Posterior vena cava (tissue), 2 donors: ENCODE measurements around the gene UNCX. TPM values are rescaled to one million over a fixed set of nuclear protein-coding genes. Genes with fewer than 3 reads are reported as not detected.
"Not testable (repeated sequence)": the region's sequence is repeated elsewhere in the genome, so short reads cannot be mapped to it uniquely, and the experiment has no call there.

Experiments
- DNase-seq: peaks from one replicate; pipeline ENCODE4 v3.0.0-alpha.2; 2020; ENCODE audit warnings: low spot score
- intact Hi-C, 2 donors: fragments of 100-400 bp; cut with DNase I; formaldehyde crosslinking; loops; one replicate each; pipeline versions ENCODE4 v1.14.1 to v1.14.2; 2022 to 2023
- total RNA-seq, 2 donors: library from RNA; stranded (reverse); fragmentation: NEBNext Ultra II Directional; extraction: Animal tissue kit (Norgen Biotek cat#: 25700); gene quantifications; one replicate each; pipeline ENCODE4 v1.2.1, GENCODE V29; 2021
- donor health status: DM: yes; HTN: yes; CAD: no.
- donor health status: DM: yes; HTN: yes; CAD: no.

Gene UNCX
- total RNA-seq, 2 donors from 2014 or later = not detected

- intact Hi-C loops = no loop called here
- DNase-seq = no peak
These were observed 31.9 kb downstream of the UNCX start for GRCh38 chr7:1264345-1265280.

- DNase-seq = no peak
- intact Hi-C loops = no loop called here
These were observed 34.6 kb downstream of the UNCX start for GRCh38 chr7:1267016-1267900.

GRCh38 chr7:1268076-1268815 is 35.6 kb downstream of the UNCX start:
- DNase-seq = no peak
- intact Hi-C loops = no loop called here

GRCh38 chr7:1268866-1269265 is 36.2 kb downstream of the UNCX start:
- intact Hi-C loops = no loop called here
- DNase-seq = no peak

GRCh38 chr7:1269336-1269890 is 36.7 kb downstream of the UNCX start:
- DNase-seq = no peak
- intact Hi-C loops = no loop called here

GRCh38 chr7:1270181-1270580 is 37.5 kb downstream of the UNCX start:
- DNase-seq = no peak
- intact Hi-C loops = loop anchor here in 1 of 2 donors (1.0 kb wide), 1 partner anchor 24 kb away; no protein-coding TSS in a partner anchor

- no peak for DNase-seq
- intact Hi-C loops = no loop called here
These were observed 38.4 kb downstream of the UNCX start for GRCh38 chr7:1271046-1271445.

- no peak for DNase-seq
- intact Hi-C loops = no loop called here
These were observed 39.0 kb downstream of the UNCX start for GRCh38 chr7:1271656-1272055.

- DNase-seq, intact Hi-C loops: not testable (repeated sequence)
These were observed 39.5 kb downstream of the UNCX start for GRCh38 chr7:1272136-1272535.

GRCh38 chr7:1274121-1274875 is 41.6 kb downstream of the UNCX start:
- intact Hi-C loops = no loop called here
- no peak for DNase-seq

GRCh38 chr7:1274876-1275375 is 42.3 kb downstream of the UNCX start:
- intact Hi-C loops = no loop called here
- no peak for DNase-seq

GRCh38 chr7:1275451-1276381 is 43.0 kb downstream of the UNCX start:
- no peak for DNase-seq
- intact Hi-C loops = no loop called here

- intact Hi-C loops = no loop called here
- DNase-seq = no peak
These were observed 44.0 kb downstream of the UNCX start for GRCh38 chr7:1276626-1277175.

GRCh38 chr7:1278543-1278942 is 45.9 kb downstream of the UNCX start:
- no peak for DNase-seq
- intact Hi-C loops = no loop called here

GRCh38 chr7:1279041-1279440 is 46.4 kb downstream of the UNCX start:
- peak; percentile 68 for DNase-seq
- intact Hi-C loops = no loop called here

- DNase-seq, intact Hi-C loops: not testable (repeated sequence)
These were observed 47.2 kb downstream of the UNCX start for GRCh38 chr7:1279895-1280294.

- intact Hi-C loops = no loop called here
- no peak for DNase-seq
These were observed 48.4 kb downstream of the UNCX start for GRCh38 chr7:1281068-1281467.
